HepG2 (cell line): ENCODE data around the gene SMG5.

Source experiments
- AFF4 ChIP-seq: sonication (generic); formaldehyde crosslinking; IDR thresholded peaks from 2 replicates; pipeline ENCODE4 v1.4.0; 2020; ENCODE audit warnings: missing genetic modification reagents
- BATF2 ChIP-seq: sonication (generic); formaldehyde crosslinking; IDR thresholded peaks from 2 replicates; pipeline ENCODE4 v1.8.0; 2022; ENCODE audit warnings: mild to moderate bottlenecking, missing genetic modification reagents, moderate library complexity
- BORCS8-MEF2B ChIP-seq: sonication (generic); formaldehyde crosslinking; IDR thresholded peaks from 2 replicates; pipeline ENCODE4 v1.8.0; 2022; ENCODE audit warnings: mild to moderate bottlenecking, missing genetic modification reagents
- CTCF ChIP-seq: sonication (generic); formaldehyde crosslinking; IDR thresholded peaks from 2 replicates; pipeline ENCODE4 v1.5.0; 2020; ENCODE audit warnings: mild to moderate bottlenecking, missing genetic modification reagents, moderate library complexity
- MAZ ChIP-seq, 2 experiments: sonication (generic) in 1 of 2; formaldehyde crosslinking in 1 of 2; IDR thresholded peaks; 2 replicates each; pipeline versions ENCODE4 v1.5.0 to v1.6.1; 2012 to 2020; ENCODE audit warnings: low read depth in 2 of 2, mild to moderate bottlenecking in 2 of 2, borderline replicate concordance in 1 of 2, improper control_type of control experiment in 1 of 2, low read length in 1 of 2, missing genetic modification reagents in 1 of 2, moderate library complexity in 1 of 2
- POLR2A ChIP-seq, 2 experiments: IDR thresholded peaks; 2 replicates each; pipeline ENCODE4 v1.6.1; 2011; ENCODE audit warnings: low read depth in 2 of 2, low read length in 2 of 2, mild to moderate bottlenecking in 1 of 2, moderate library complexity in 1 of 2; ENCODE audit not compliant: insufficient read depth in 1 of 2
- SMARCC2 ChIP-seq: fragments of 450-650 bp; IDR thresholded peaks from 2 replicates; pipeline ENCODE4 v1.6.1; 2017; ENCODE audit warnings: antibody characterized with exemption, mild to moderate bottlenecking
- SP1 ChIP-seq, 2 experiments: fragments of 450-650 bp in 1 of 2; sonication (generic) in 1 of 2; formaldehyde crosslinking in 1 of 2; IDR thresholded peaks; 2 replicates each; pipeline versions ENCODE4 v1.4.0 to v1.6.1; 2016 to 2020; ENCODE audit warnings: missing genetic modification reagents in 1 of 2
- USF2 ChIP-seq, 2 experiments: sonication (generic) in 1 of 2; formaldehyde crosslinking in 1 of 2; IDR thresholded peaks; 2 replicates each; pipeline versions ENCODE4 v1.5.1 to v1.6.1; 2011 to 2020; ENCODE audit warnings: borderline replicate concordance in 1 of 2, low read depth in 1 of 2, low read length in 1 of 2, mild to moderate bottlenecking in 1 of 2, missing genetic modification reagents in 1 of 2, moderate library complexity in 1 of 2
- ZBTB21 ChIP-seq: sonication (generic); formaldehyde crosslinking; IDR thresholded peaks from 2 replicates; pipeline ENCODE4 v1.4.0; 2020; ENCODE audit warnings: missing genetic modification reagents
- ZNF562 ChIP-seq: sonication (generic); formaldehyde crosslinking; IDR thresholded peaks from 2 replicates; pipeline ENCODE4 v1.8.0; 2022; ENCODE audit warnings: missing genetic modification reagents, borderline replicate concordance
- ZNF713 ChIP-seq: sonication (generic); formaldehyde crosslinking; IDR thresholded peaks from 2 replicates; pipeline ENCODE4 v1.4.0; 2020; ENCODE audit warnings: mild to moderate bottlenecking, missing genetic modification reagents
- ZSCAN12 ChIP-seq: sonication (generic); formaldehyde crosslinking; IDR thresholded peaks from 2 replicates; pipeline ENCODE4 v1.9.0; 2021; ENCODE audit warnings: mild to moderate bottlenecking, missing genetic modification reagents

- TF ChIP-seq BORCS8-MEF2B (CRISPR knock-in tag) (no peak), ZBTB21 (no peak), CTCF (CRISPR knock-in tag) (no peak), AFF4 (CRISPR knock-in tag) (no peak), BATF2 (CRISPR knock-in tag) (no peak), ZSCAN12 (CRISPR knock-in tag) (no peak), MAZ (IDR thresholded peaks at IDR 0.05; ENCODE audit: borderline replicate concordance, low read depth, low read length) (no peak), MAZ (CRISPR knock-in tag; IDR thresholded peaks at IDR 0.05; ENCODE audit: low read depth) (no peak), SMARCC2 (no peak), ZNF562 (no peak), SP1 (IDR thresholded peaks at IDR 0.05) (no peak), SP1 (CRISPR knock-in tag; IDR thresholded peaks at IDR 0.05) (no peak), ZNF713 (CRISPR knock-in tag) (no peak), POLR2A (IDR thresholded peaks at IDR 0.05; ENCODE audit: insufficient read depth in 1 of 2, low read depth in 2 of 2, low read length in 2 of 2) (no peak), USF2 (IDR thresholded peaks at IDR 0.05; ENCODE audit: low read depth, low read length) (no peak), USF2 (CRISPR knock-in tag; IDR thresholded peaks at IDR 0.05; ENCODE audit: borderline replicate concordance) (no peak)
Measured at GRCh38 chr1:156248323-156248683, 34.3 kb downstream of the SMG5 start.
